Measurements from ENCODE around the gene MIAT.
A peak's percentile ranks its signal among the peaks of the same experiment; 100 is the strongest.

Gene MIAT

GRCh38 chr22:26632422-26633155, 24.8 kb upstream of the MIAT start:
- DNase-seq (ENCODE audit: low read depth in 3 of 3, low spot score in 1 of 3) = no peak

- no peak for DNase-seq (ENCODE audit: low read depth in 3 of 3, low spot score in 1 of 3)
These were observed 23.2 kb upstream of the MIAT start for GRCh38 chr22:26634189-26634588.

- DNase-seq (ENCODE audit: low read depth in 3 of 3, low spot score in 1 of 3) = no peak
These were observed 22.3 kb upstream of the MIAT start for GRCh38 chr22:26635117-26635516.

- no peak for DNase-seq (ENCODE audit: low read depth in 3 of 3, low spot score in 1 of 3)
These were observed 21.1 kb upstream of the MIAT start for GRCh38 chr22:26636296-26636695.

- DNase-seq (ENCODE audit: low read depth in 3 of 3, low spot score in 1 of 3) = peak; percentile 44 to 66 (median 48)
These were observed 14.6 kb upstream of the MIAT start for GRCh38 chr22:26642465-26643417.

GRCh38 chr22:26643418-26644100, 13.8 kb upstream of the MIAT start:
- DNase-seq (ENCODE audit: low read depth in 3 of 3, low spot score in 1 of 3) = no peak

GRCh38 chr22:26646158-26646557, 11.2 kb upstream of the MIAT start:
- no peak for DNase-seq (ENCODE audit: low read depth in 3 of 3, low spot score in 1 of 3)

GRCh38 chr22:26648011-26648497, 9.3 kb upstream of the MIAT start:
- no peak for DNase-seq (ENCODE audit: low read depth in 3 of 3, low spot score in 1 of 3)

- no peak for DNase-seq (ENCODE audit: low read depth in 3 of 3, low spot score in 1 of 3)
These were observed 8.6 kb upstream of the MIAT start for GRCh38 chr22:26648528-26649388.

GRCh38 chr22:26650722-26651421, 6.5 kb upstream of the MIAT start:
- no peak for DNase-seq (ENCODE audit: low read depth in 3 of 3, low spot score in 1 of 3)

- DNase-seq (ENCODE audit: low read depth in 3 of 3, low spot score in 1 of 3) = no peak
These were observed 5.6 kb upstream of the MIAT start for GRCh38 chr22:26651815-26652214.

- no peak for DNase-seq (ENCODE audit: low read depth in 3 of 3, low spot score in 1 of 3)
These were observed 773 bp downstream of the MIAT start for GRCh38 chr22:26658161-26658560.

GRCh38 chr22:26658671-26659478, 1.5 kb downstream of the MIAT start:
- peak in 2 of 3 donors; percentile 46 to 65 for DNase-seq (ENCODE audit: low read depth in 3 of 3, low spot score in 1 of 3)

GRCh38 chr22:26660356-26660755, 3.0 kb downstream of the MIAT start:
- no peak for DNase-seq (ENCODE audit: low read depth in 3 of 3, low spot score in 1 of 3)

- DNase-seq (ENCODE audit: low read depth in 3 of 3, low spot score in 1 of 3) = no peak
These were observed 3.7 kb downstream of the MIAT start for GRCh38 chr22:26660961-26661578.

- no peak for DNase-seq (ENCODE audit: low read depth in 3 of 3, low spot score in 1 of 3)
These were observed 4.8 kb downstream of the MIAT start for GRCh38 chr22:26662160-26662559.

- no peak for DNase-seq (ENCODE audit: low read depth in 3 of 3, low spot score in 1 of 3)
These were observed 6.1 kb downstream of the MIAT start for GRCh38 chr22:26663374-26663923.

GRCh38 chr22:26665813-26666231, 8.4 kb downstream of the MIAT start:
- no peak for DNase-seq (ENCODE audit: low read depth in 3 of 3, low spot score in 1 of 3)

All from stimulated activated CD4-positive, alpha-beta T cell treated with anti-CD3 and anti-CD28 coated beads, TNF-alpha, amount 100 ng/mL, for 1 hour (primary cell).